Breast epithelium (tissue), 3 donors: Measurements from ENCODE around the gene LOXL3.

ENCODE experiments used
- POLR2A ChIP-seq: fragments of 450-650 bp; IDR thresholded peaks from one replicate; pipeline ENCODE4 v1.6.1; 2016; ENCODE audit warnings: antibody characterized with exemption, mild to moderate bottlenecking, moderate library complexity
- TF ChIP-seq, protein P1 (sequence below), 3 donors: fragments of 450-650 bp; IDR thresholded peaks; one replicate each; pipeline ENCODE4 v1.5.1; 2016 to 2017; ENCODE audit warnings: antibody characterized with exemption in 3 of 3, mild to moderate bottlenecking in 3 of 3, moderate library complexity in 3 of 3

DNA sequence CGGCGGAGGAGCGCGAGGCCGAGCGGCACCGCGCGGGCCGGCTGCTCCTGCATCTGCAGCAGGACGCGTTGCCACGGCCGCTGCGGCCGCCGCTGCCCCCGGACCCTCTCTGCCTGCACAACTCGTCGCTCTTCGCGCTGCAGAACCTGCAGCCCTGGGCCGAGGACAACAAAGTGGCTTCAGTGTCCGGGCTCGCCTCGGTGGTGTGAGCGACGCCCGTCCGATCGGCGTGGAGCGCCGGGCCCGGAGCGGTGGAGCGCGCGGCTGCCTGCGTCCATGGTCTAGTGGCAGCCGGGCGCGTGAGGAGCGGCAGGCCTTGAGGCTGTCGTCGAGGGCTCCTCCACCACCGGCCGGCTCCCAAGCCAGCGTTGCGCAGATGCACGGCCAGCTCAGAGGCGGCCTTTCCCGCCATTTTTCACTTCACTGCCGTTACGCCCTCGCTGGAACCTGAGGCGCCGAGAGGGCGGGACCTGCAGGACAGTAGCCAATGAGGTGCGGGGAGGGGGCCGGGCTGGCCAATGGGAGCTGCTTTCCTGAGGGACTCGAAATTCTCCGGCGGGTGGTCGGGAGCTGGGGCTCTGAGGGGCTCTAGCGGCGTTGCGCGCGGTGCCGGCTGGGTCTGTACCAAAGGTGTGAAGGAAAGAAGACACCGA is 37.6 kb downstream of the LOXL3 start:
- TF ChIP-seq, protein P1, sequence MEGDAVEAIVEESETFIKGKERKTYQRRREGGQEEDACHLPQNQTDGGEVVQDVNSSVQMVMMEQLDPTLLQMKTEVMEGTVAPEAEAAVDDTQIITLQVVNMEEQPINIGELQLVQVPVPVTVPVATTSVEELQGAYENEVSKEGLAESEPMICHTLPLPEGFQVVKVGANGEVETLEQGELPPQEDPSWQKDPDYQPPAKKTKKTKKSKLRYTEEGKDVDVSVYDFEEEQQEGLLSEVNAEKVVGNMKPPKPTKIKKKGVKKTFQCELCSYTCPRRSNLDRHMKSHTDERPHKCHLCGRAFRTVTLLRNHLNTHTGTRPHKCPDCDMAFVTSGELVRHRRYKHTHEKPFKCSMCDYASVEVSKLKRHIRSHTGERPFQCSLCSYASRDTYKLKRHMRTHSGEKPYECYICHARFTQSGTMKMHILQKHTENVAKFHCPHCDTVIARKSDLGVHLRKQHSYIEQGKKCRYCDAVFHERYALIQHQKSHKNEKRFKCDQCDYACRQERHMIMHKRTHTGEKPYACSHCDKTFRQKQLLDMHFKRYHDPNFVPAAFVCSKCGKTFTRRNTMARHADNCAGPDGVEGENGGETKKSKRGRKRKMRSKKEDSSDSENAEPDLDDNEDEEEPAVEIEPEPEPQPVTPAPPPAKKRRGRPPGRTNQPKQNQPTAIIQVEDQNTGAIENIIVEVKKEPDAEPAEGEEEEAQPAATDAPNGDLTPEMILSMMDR (IDR thresholded peaks at IDR 0.05), result no peak
- TF ChIP-seq POLR2A, result no peak
